ENCODE measurements around the gene ZFP36. TPM values are rescaled to one million over a fixed set of nuclear protein-coding genes. Genes with fewer than 3 reads are reported as not detected.

ZFP36 gene
- total RNA-seq, 1 donor from 2014 or later: 3.1 TPM

DNA sequence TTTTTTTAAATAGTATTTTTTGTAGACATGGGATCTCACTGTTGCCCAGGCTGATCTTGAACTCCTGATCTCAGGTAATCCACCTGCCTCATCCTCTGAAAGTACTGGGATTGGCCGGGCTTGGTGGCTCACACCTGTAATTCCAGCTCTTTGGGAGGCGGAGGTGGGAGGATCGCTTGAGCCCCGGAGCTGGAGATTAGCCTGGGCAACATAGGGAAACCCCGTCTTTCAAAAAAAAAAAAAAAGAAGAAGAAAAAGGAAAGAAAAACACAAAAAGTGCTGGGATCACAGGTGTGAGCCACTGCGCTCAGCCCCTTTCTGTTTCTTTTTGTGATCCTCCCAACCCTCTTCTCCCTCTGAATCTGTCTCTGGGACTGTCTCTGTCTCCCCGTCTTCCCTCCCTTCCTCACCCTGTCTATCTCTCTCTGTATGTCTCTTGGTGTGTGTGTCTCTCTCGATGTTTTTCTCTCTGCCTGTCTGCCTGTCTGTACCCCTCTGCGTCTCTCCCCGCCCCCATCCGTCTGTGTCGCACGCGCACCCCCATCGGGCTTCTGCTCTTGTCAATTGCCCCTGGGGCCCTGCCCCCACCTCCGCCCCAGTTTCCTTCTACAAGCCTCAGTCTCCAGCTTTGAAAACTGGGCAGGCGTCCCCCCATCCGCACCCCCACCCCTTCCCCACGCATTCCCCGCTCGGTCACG is 540 bp upstream of the ZFP36 start:
- H3K4me3 ChIP-seq (ENCODE audit: low read length in 3 of 3): peak overlapping the region; percentile 69 to 94 (median 70)
- H3K4me1 ChIP-seq (ENCODE audit: control insufficient read depth in 3 of 3, insufficient read depth in 3 of 3, low read length in 3 of 3): peaks cover 40 to 54% (median 53%) of the 10 kb centered on the region in 3 donors
- H3K27ac ChIP-seq (ENCODE audit: low read depth, low read length): peak overlapping the region; percentile 100
- no peaks in the 10 kb centered on the region for H3K9me3 ChIP-seq (ENCODE audit: control insufficient read depth in 3 of 3, low read length in 3 of 3)
- peak overlapping the region; percentile 80 to 89 (median 85) for H3K9ac ChIP-seq (ENCODE audit: low read depth in 1 of 3, low read length in 3 of 3)
- peaks cover 11 to 13% (median 13%) of the 10 kb centered on the region in 3 donors for H3K36me3 ChIP-seq (ENCODE audit: control insufficient read depth in 3 of 3, insufficient read depth in 3 of 3, low read length in 3 of 3)
- H3K27me3 ChIP-seq (ENCODE audit: control insufficient read depth in 3 of 3, insufficient read depth in 3 of 3, low read length in 3 of 3): no peaks in the 10 kb centered on the region

DNA sequence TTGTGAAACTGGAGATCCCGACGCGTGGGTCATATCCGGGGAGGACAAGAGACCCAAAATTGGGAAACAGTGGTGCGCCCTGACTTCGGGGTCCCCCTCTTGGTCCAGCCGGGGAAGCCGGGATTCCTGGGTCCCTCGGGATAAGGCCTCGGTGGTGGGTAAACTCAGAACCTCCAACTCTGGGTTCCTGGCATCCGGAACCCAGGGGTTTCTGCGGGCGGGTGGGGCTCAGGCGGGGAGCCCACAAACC is 688 bp downstream of the ZFP36 start:
- Histone ChIP-seq H3K4me1 (ENCODE audit: control insufficient read depth in 3 of 3, insufficient read depth in 3 of 3, low read length in 3 of 3) (peaks cover 40 to 50% (median 49%) of the 10 kb centered on the region in 3 donors), H3K36me3 (ENCODE audit: control insufficient read depth in 3 of 3, insufficient read depth in 3 of 3, low read length in 3 of 3) (peaks cover 11 to 13% (median 13%) of the 10 kb centered on the region in 3 donors)

DNA sequence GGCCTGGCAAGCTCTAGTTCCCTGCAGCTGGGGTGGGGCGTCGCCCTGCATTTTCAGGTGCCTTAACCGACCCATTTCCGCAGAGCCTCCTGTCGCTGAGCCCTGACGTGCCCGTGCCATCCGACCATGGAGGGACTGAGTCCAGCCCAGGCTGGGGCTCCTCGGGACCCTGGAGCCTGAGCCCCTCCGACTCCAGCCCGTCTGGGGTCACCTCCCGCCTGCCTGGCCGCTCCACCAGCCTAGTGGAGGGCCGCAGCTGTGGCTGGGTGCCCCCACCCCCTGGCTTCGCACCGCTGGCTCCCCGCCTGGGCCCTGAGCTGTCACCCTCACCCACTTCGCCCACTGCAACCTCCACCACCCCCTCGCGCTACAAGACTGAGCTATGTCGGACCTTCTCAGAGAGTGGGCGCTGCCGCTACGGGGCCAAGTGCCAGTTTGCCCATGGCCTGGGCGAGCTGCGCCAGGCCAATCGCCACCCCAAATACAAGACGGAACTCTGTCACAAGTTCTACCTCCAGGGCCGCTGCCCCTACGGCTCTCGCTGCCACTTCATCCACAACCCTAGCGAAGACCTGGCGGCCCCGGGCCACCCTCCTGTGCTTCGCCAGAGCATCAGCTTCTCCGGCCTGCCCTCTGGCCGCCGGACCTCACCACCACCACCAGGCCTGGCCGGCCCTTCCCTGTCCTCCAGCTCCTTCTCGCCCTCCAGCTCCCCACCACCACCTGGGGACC is 1.2 kb downstream of the ZFP36 start:
- Histone ChIP-seq H3K4me3 (ENCODE audit: low read length in 3 of 3) (peak overlapping the region; percentile 92 to 94 (median 94)), H3K9ac (ENCODE audit: low read depth in 1 of 3, low read length in 3 of 3) (peak overlapping the region; percentile 84 to 99 (median 93)), H3K4me1 (ENCODE audit: control insufficient read depth in 3 of 3, insufficient read depth in 3 of 3, low read length in 3 of 3) (peaks cover 38 to 50% (median 47%) of the 10 kb centered on the region in 3 donors), H3K27ac (ENCODE audit: low read depth, low read length) (peak overlapping the region; percentile 100), H3K36me3 (ENCODE audit: control insufficient read depth in 3 of 3, insufficient read depth in 3 of 3, low read length in 3 of 3) (peaks cover 11 to 13% (median 13%) of the 10 kb centered on the region in 3 donors), H3K27me3 (ENCODE audit: control insufficient read depth in 3 of 3, insufficient read depth in 3 of 3, low read length in 3 of 3) (no peaks in the 10 kb centered on the region), H3K9me3 (ENCODE audit: control insufficient read depth in 3 of 3, low read length in 3 of 3) (no peaks in the 10 kb centered on the region)

More for the DNA sequence above, 688 bp downstream of the ZFP36 start:
- H3K27me3 ChIP-seq (ENCODE audit: control insufficient read depth in 3 of 3, insufficient read depth in 3 of 3, low read length in 3 of 3): no peaks in the 10 kb centered on the region
- H3K27ac ChIP-seq (ENCODE audit: low read depth, low read length): peak overlapping the region; percentile 100
- peak overlapping the region; percentile 92 to 94 (median 94) for H3K4me3 ChIP-seq (ENCODE audit: low read length in 3 of 3)
- H3K9me3 ChIP-seq (ENCODE audit: control insufficient read depth in 3 of 3, low read length in 3 of 3): no peaks in the 10 kb centered on the region
- H3K9ac ChIP-seq (ENCODE audit: low read depth in 1 of 3, low read length in 3 of 3): peak overlapping the region; percentile 84 to 99 (median 93)

DNA sequence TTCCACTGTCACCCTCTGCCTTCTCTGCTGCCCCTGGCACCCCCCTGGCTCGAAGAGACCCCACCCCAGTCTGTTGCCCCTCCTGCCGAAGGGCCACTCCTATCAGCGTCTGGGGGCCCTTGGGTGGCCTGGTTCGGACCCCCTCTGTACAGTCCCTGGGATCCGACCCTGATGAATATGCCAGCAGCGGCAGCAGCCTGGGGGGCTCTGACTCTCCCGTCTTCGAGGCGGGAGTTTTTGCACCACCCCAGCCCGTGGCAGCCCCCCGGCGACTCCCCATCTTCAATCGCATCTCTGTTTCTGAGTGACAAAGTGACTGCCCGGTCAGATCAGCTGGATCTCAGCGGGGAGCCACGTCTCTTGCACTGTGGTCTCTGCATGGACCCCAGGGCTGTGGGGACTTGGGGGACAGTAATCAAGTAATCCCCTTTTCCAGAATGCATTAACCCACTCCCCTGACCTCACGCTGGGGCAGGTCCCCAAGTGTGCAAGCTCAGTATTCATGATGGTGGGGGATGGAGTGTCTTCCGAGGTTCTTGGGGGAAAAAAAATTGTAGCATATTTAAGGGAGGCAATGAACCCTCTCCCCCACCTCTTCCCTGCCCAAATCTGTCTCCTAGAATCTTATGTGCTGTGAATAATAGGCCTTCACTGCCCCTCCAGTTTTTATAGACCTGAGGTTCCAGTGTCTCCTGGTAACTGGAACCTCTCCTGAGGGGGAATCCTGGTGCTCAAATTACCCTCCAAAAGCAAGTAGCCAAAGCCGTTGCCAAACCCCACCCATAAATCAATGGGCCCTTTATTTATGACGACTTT is 2.0 kb downstream of the ZFP36 start:
- Histone ChIP-seq H3K9ac (ENCODE audit: low read depth in 1 of 3, low read length in 3 of 3) (peak overlapping the region; percentile 84 to 99 (median 93)), H3K9me3 (ENCODE audit: control insufficient read depth in 3 of 3, low read length in 3 of 3) (no peaks in the 10 kb centered on the region), H3K36me3 (ENCODE audit: control insufficient read depth in 3 of 3, insufficient read depth in 3 of 3, low read length in 3 of 3) (peaks cover 11 to 13% (median 13%) of the 10 kb centered on the region in 3 donors), H3K4me3 (ENCODE audit: low read length in 3 of 3) (peak overlapping the region; percentile 92 to 94 (median 94)), H3K4me1 (ENCODE audit: control insufficient read depth in 3 of 3, insufficient read depth in 3 of 3, low read length in 3 of 3) (peaks cover 38 to 50% (median 47%) of the 10 kb centered on the region in 3 donors), H3K27ac (ENCODE audit: low read depth, low read length) (peak overlapping the region; percentile 100), H3K27me3 (ENCODE audit: control insufficient read depth in 3 of 3, insufficient read depth in 3 of 3, low read length in 3 of 3) (no peaks in the 10 kb centered on the region)

DNA sequence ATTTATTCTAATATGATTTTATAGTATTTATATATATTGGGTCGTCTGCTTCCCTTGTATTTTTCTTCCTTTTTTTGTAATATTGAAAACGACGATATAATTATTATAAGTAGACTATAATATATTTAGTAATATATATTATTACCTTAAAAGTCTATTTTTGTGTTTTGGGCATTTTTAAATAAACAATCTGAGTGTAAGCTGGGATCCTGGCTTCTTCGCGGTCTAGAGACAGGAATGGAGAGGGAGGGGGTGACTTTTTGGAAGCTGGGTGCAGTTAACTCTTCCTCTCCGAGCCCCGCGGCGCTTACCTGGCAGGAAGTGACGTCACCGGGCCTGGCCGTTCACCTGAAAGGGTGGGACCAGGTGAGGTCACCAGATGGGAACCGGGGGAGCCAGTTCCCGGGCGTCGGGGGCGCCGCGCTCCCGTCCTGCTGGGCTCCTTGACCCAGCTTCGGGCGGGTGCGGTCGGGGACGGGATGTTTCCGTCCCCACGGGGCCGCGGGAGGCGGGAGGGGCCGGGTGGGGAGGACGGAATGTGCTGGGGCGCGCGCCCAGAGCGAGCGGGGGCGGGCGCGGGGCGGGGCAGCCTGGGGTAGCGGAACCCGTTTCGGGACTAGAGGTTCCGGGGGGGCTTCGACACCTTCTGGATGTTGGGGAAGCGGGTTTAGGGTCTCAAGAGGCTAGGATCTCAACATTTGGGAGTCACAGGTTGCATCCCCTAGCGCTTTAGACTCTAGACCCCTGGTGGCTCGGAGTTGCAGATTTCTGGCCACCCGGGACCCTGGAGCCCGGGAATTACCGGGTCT is 2.8 kb downstream of the ZFP36 start:
- H3K4me1 ChIP-seq (ENCODE audit: control insufficient read depth in 3 of 3, insufficient read depth in 3 of 3, low read length in 3 of 3): peaks cover 38 to 52% (median 46%) of the 10 kb centered on the region in 3 donors
- peaks cover 11 to 13% (median 13%) of the 10 kb centered on the region in 3 donors for H3K36me3 ChIP-seq (ENCODE audit: control insufficient read depth in 3 of 3, insufficient read depth in 3 of 3, low read length in 3 of 3)
- H3K27me3 ChIP-seq (ENCODE audit: control insufficient read depth in 3 of 3, insufficient read depth in 3 of 3, low read length in 3 of 3): no peaks in the 10 kb centered on the region
- H3K4me3 ChIP-seq (ENCODE audit: low read length in 3 of 3): peak overlapping the region; percentile 92 to 94 (median 94)
- H3K9me3 ChIP-seq (ENCODE audit: control insufficient read depth in 3 of 3, low read length in 3 of 3): no peaks in the 10 kb centered on the region
- peak overlapping the region; percentile 100 for H3K27ac ChIP-seq (ENCODE audit: low read depth, low read length)
- H3K9ac ChIP-seq (ENCODE audit: low read depth in 1 of 3, low read length in 3 of 3): peak overlapping the region; percentile 94 to 99 (median 97)

DNA sequence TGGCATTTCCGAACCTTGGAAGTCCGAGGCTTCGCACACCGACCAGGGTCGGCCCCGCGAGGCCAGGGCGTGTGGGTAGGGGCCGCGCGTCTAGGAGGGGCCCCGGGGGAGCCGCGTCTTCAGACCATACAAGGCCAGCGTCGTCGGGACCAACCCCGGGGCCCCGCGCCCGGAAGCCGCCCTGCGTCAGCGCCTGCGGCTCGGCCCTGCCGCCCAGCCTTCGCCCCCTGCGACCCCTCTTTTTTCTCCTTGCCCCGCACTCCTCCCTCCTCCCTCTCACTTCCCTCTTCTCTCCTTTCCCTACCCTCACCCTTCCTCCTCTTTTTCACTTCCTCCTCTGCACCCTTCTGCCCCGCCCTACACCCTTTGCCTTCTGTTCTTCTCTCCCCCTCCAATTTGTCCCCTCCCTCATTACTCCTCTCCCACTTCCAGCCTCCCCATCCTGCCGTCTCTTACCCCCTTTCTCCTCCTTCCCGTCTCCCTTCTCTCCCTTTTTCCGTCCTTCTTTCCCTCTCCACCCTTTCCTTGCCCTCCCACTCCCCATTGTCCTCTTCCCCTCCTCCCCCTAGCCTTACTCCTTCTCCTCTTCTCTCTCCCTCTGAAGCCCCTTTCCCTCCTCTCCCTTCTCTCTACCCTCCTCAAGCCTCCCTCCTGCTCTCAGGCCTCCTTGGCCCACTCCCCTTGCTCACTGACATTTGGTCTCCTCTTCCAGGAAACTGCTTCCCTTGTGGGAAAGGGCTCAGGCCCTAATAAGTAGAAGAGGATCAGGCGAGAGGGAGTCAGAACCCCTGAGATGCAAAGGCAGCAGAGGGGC is 3.6 kb downstream of the ZFP36 start:
- Histone ChIP-seq H3K4me1 (ENCODE audit: control insufficient read depth in 3 of 3, insufficient read depth in 3 of 3, low read length in 3 of 3) (peaks cover 38 to 60% (median 55%) of the 10 kb centered on the region in 3 donors), H3K27me3 (ENCODE audit: control insufficient read depth in 3 of 3, insufficient read depth in 3 of 3, low read length in 3 of 3) (no peaks in the 10 kb centered on the region), H3K27ac (ENCODE audit: low read depth, low read length) (peak overlapping the region; percentile 99), H3K9me3 (ENCODE audit: control insufficient read depth in 3 of 3, low read length in 3 of 3) (no peaks in the 10 kb centered on the region), H3K9ac (ENCODE audit: low read depth in 1 of 3, low read length in 3 of 3) (peak overlapping the region; percentile 94 to 99 (median 97)), H3K36me3 (ENCODE audit: control insufficient read depth in 3 of 3, insufficient read depth in 3 of 3, low read length in 3 of 3) (peaks cover 11 to 13% (median 13%) of the 10 kb centered on the region in 3 donors), H3K4me3 (ENCODE audit: low read length in 3 of 3) (peak overlapping the region; percentile 87 to 94 (median 92))

DNA sequence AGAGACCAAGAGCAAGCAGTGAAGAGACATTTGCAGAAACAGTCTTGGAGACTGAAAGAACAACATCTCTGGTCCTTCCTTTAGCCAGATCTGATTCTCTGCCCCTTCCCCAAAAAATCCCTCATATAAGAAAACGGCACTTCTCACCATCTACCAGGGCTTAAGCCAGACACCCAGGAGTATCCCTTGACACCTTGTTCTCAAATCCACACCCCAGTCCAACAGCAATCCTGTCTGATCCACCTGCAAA is 4.1 kb downstream of the ZFP36 start:
- peak overlapping the region; percentile 94 to 99 (median 97) for H3K9ac ChIP-seq (ENCODE audit: low read depth in 1 of 3, low read length in 3 of 3)

DNA sequence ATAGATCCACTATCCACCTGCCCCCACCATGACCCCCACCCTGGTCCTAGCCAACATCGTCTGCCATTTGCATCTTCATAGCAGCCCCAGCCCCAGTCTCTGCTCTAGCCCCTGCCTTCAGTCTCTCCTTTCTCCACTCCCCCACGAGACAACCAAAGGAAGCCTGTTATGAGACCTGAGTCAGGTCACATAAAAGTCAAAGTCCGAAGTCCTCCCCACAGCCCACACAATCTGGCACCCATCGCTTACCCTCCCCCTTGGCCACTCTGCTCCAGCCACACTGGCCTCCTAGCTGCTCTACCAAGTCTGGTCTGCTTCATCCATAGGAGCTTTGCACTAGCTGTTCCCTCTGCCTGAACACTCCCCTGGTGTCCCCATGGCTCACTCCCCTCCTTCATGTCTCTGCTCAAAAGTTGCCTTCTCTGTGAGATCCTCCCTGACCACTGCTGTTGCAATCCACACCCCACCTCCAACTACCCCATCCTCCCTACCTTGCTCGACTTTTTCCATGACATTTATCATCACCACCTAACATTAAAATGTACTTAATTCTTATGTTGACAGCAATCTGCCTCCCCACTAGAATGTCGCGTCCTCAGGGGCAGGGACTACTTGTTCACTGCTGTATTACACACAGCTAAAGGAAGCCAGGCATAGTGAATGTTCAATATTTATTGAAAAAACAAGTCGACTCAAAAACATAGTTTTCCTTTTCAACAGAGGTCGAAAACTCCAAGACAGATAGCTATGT is 4.6 kb downstream of the ZFP36 start:
- no peaks in the 10 kb centered on the region for H3K9me3 ChIP-seq (ENCODE audit: control insufficient read depth in 3 of 3, low read length in 3 of 3)
- no peaks in the 10 kb centered on the region for H3K27me3 ChIP-seq (ENCODE audit: control insufficient read depth in 3 of 3, insufficient read depth in 3 of 3, low read length in 3 of 3)
- H3K27ac ChIP-seq (ENCODE audit: low read depth, low read length): peak overlapping the region; percentile 99
- peak overlapping the region; percentile 94 to 99 (median 97) for H3K9ac ChIP-seq (ENCODE audit: low read depth in 1 of 3, low read length in 3 of 3)
- peak overlapping the region; percentile 44 to 92 (median 87) for H3K4me3 ChIP-seq (ENCODE audit: low read length in 3 of 3)
- peaks cover 11 to 13% (median 13%) of the 10 kb centered on the region in 3 donors for H3K36me3 ChIP-seq (ENCODE audit: control insufficient read depth in 3 of 3, insufficient read depth in 3 of 3, low read length in 3 of 3)
- peaks cover 30 to 64% (median 59%) of the 10 kb centered on the region in 3 donors for H3K4me1 ChIP-seq (ENCODE audit: control insufficient read depth in 3 of 3, insufficient read depth in 3 of 3, low read length in 3 of 3)

More for the DNA sequence above, 4.1 kb downstream of the ZFP36 start:
- H3K4me1 ChIP-seq (ENCODE audit: control insufficient read depth in 3 of 3, insufficient read depth in 3 of 3, low read length in 3 of 3): peaks cover 34 to 64% (median 59%) of the 10 kb centered on the region in 3 donors
- H3K27me3 ChIP-seq (ENCODE audit: control insufficient read depth in 3 of 3, insufficient read depth in 3 of 3, low read length in 3 of 3): no peaks in the 10 kb centered on the region
- peaks cover 11 to 13% (median 13%) of the 10 kb centered on the region in 3 donors for H3K36me3 ChIP-seq (ENCODE audit: control insufficient read depth in 3 of 3, insufficient read depth in 3 of 3, low read length in 3 of 3)
- peak overlapping the region; percentile 87 to 94 (median 92) for H3K4me3 ChIP-seq (ENCODE audit: low read length in 3 of 3)
- H3K27ac ChIP-seq (ENCODE audit: low read depth, low read length): peak overlapping the region; percentile 99
- no peaks in the 10 kb centered on the region for H3K9me3 ChIP-seq (ENCODE audit: control insufficient read depth in 3 of 3, low read length in 3 of 3)
